Activated naive CD8-positive, alpha-beta T cell treated with anti-CD3 and anti-CD28 coated beads, Interleukin-2, amount 50 U/mL, for 16 hours (primary cell): ENCODE measurements around the gene CNGB1.
"Not testable (repeated sequence)": the region's sequence is repeated elsewhere in the genome, so short reads cannot be mapped to it uniquely, and the experiment has no call there.

ENCODE experiments used
- DNase-seq: peaks from one replicate; pipeline ENCODE4 v3.0.0-alpha.2; 2020; ENCODE audit warnings: low read depth, low spot score

CNGB1 gene

GRCh38 chr16:57930533-57930932 is 40.4 kb downstream of the CNGB1 start:
- DNase-seq: no peak

- DNase-seq: no peak
Observed at GRCh38 chr16:57929250-57929649, 41.7 kb downstream of the CNGB1 start.

GRCh38 chr16:57926041-57926440 is 44.9 kb downstream of the CNGB1 start:
- DNase-seq: no peak

- DNase-seq: no peak
Observed at GRCh38 chr16:57925310-57925709, 45.6 kb downstream of the CNGB1 start.

- DNase-seq: no peak
Observed at GRCh38 chr16:57924514-57924913, 46.4 kb downstream of the CNGB1 start.

GRCh38 chr16:57923841-57924240 is 47.1 kb downstream of the CNGB1 start:
- no peak for DNase-seq

GRCh38 chr16:57923418-57923817 is 47.5 kb downstream of the CNGB1 start:
- DNase-seq: no peak

- DNase-seq: no peak
Observed at GRCh38 chr16:57920880-57921229, 50.1 kb downstream of the CNGB1 start.

- DNase-seq: no peak
Observed at GRCh38 chr16:57920215-57920879, 50.6 kb downstream of the CNGB1 start.

- DNase-seq: no peak
Observed at GRCh38 chr16:57918994-57919393, 51.9 kb downstream of the CNGB1 start.

- DNase-seq: no peak
Observed at GRCh38 chr16:57918444-57918843, 52.5 kb downstream of the CNGB1 start.

GRCh38 chr16:57917929-57918328 is 53.0 kb downstream of the CNGB1 start:
- not testable (repeated sequence) for DNase-seq

GRCh38 chr16:57917489-57917888 is 53.4 kb downstream of the CNGB1 start:
- not testable (repeated sequence) for DNase-seq

- DNase-seq: no peak
Observed at GRCh38 chr16:57916735-57917438, 54.0 kb downstream of the CNGB1 start.

GRCh38 chr16:57915811-57916488 is 55.0 kb downstream of the CNGB1 start:
- DNase-seq: no peak

- DNase-seq: no peak
Observed at GRCh38 chr16:57915267-57915666, 55.7 kb downstream of the CNGB1 start.

- no peak for DNase-seq
Observed at GRCh38 chr16:57914244-57915173, 56.4 kb downstream of the CNGB1 start.

- no peak for DNase-seq
Observed at GRCh38 chr16:57912529-57913260, 58.2 kb downstream of the CNGB1 start.

GRCh38 chr16:57911743-57912142 is 59.2 kb downstream of the CNGB1 start:
- DNase-seq: no peak

GRCh38 chr16:57910696-57911095 is 60.2 kb downstream of the CNGB1 start:
- no peak for DNase-seq

GRCh38 chr16:57908409-57908987 is 62.4 kb downstream of the CNGB1 start:
- DNase-seq: no peak
